SK-MEL-5 (cell line): ENCODE measurements around the gene FARP1. TPM values are rescaled to one million over a fixed set of nuclear protein-coding genes. Genes with fewer than 3 reads are reported as not detected.

Experiments used
- DNase-seq: peaks from one replicate; pipeline ENCODE4 v3.0.0-alpha.2; 2016; ENCODE audit warnings: low read depth, low spot score
- in situ Hi-C: cut with HindIII; loops from 2 replicates; pipeline ENCODE4 v1.10.0; 2016; ENCODE audit warnings: low sequenced_read_pairs, high pct_unique_total_duplicates, low pct_unique_long_range_greater_than_20kb
- small RNA-seq, 2 experiments: library from RNA; depleted of rRNA; stranded (forward); fragments of <200 nt; gene quantifications; one replicate each; pipeline ENCODE3, GENCODE V24; 2014
- total RNA-seq: library from RNA; depleted of rRNA; stranded (reverse); fragments of >200 nt; shearing (Covaris generic); gene quantifications from 2 replicates; pipeline ENCODE4 v1.2.3, GENCODE V29; 2014; rRNA removed

FARP1 gene
- total RNA-seq, 1 experiment from 2014 or later = 39.8 TPM

DNA sequence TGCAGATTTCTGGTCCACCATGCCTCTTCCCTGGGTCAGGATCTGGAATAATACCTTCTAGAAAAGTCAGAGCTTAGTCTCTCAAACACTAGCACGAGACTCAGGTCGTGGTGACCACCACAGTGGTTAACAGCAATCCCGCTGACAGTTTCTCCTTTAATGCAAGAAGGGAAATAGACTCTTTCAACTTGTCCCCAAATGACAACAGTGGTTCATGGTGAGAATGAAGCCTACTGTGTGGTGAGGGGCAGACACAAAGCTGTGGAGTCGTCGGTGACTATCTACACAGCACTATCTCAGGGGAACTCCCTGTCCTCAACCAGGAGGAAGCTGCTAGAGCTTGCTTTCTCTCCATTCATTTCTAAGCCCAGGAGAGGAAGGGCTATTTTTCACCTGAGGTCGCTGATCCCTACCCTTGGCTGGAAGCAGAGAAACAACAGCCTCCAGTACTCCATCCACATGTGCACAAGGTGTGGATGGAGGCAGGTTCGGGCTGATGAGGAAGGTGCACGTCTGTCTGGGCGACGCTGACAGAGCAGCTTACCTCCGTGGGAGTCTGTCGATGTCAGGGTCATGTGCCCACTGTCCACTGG lies 361.6 kb downstream of the FARP1 start:
- in situ Hi-C loops = no loop called here
- no peak for DNase-seq

Small RNA genes within 50 kb of the gene (small RNA-seq; reads per million reads assigned to genes)
- gene MIR3170 = 0 to 0.10 reads per million in 2 experiments

Other genes with a start within 250 kb of the FARP1 start
- 153 and 154 TPM in 2 replicates for gene IPO5, start 189.4 kb upstream of the FARP1 start, total RNA-seq
- not detected in 2 replicates for gene RNF113B, start 34.2 kb downstream of the FARP1 start, total RNA-seq